Ascending aorta (tissue), 2 donors: ENCODE measurements around the gene TPCN2. TPM values are rescaled to one million over a fixed set of nuclear protein-coding genes. Genes with fewer than 3 reads are reported as not detected.
A peak's percentile ranks its signal among the peaks of the same experiment; 100 is the strongest.
"Not testable (repeated sequence)": the region's sequence is repeated elsewhere in the genome, so short reads cannot be mapped to it uniquely, and the experiment has no call there.

Source experiments
- DNase-seq, 2 donors: peaks; one replicate each; pipeline ENCODE4 v3.0.0-alpha.2; 2019; ENCODE audit warnings: low spot score in 2 of 2
- H3K27ac ChIP-seq, 2 donors: fragments of 200-600 bp; sonication (generic); one replicate each; pipeline ENCODE4 v1.5.1; 2016 to 2017; ENCODE audit warnings: mild to moderate bottlenecking in 1 of 2
- H3K27me3 ChIP-seq: fragments of 200-600 bp; sonication (generic); one replicate; pipeline ENCODE4 v1.5.1; 2017
- H3K36me3 ChIP-seq, 2 donors: fragments of 200-600 bp; sonication (generic); one replicate each; pipeline ENCODE4 v1.5.1; 2016
- H3K4me1 ChIP-seq, 2 donors: fragments of 200-600 bp; sonication (generic); one replicate each; pipeline ENCODE4 v1.5.1; 2016 to 2017; ENCODE audit warnings: mild to moderate bottlenecking in 1 of 2
- H3K4me3 ChIP-seq, 2 donors: fragments of 200-600 bp; sonication (generic); one replicate each; pipeline ENCODE4 v1.5.1; 2016 to 2017; ENCODE audit warnings: mild to moderate bottlenecking in 1 of 2
- H3K9me3 ChIP-seq, 2 donors: fragments of 200-600 bp; sonication (generic); one replicate each; pipeline ENCODE4 v1.5.1; 2016
- CTCF ChIP-seq, 3 experiments: fragments of 200-600 bp in 2 of 3; fragments of 450-650 bp in 1 of 3; sonication (generic) in 2 of 3; IDR thresholded peaks; one replicate each; pipeline ENCODE4 v1.5.1; 2016 to 2019; ENCODE audit warnings: antibody characterized with exemption in 3 of 3, mild to moderate bottlenecking in 1 of 3, moderate library complexity in 1 of 3
- intact Hi-C: fragments of 100-400 bp; cut with DNase I; formaldehyde crosslinking; loops from one replicate; pipeline ENCODE4 v1.15.1; 2023
- total RNA-seq: library from RNA; depleted of rRNA; stranded (reverse); fragments of >200 nt; gene quantifications from one replicate; pipeline ENCODE4 v1.1.0, GENCODE V29; 2016

TPCN2 gene
- total RNA-seq = 24.9 TPM

- Histone ChIP-seq H3K9me3 (no peaks in the 10 kb centered on the region), H3K27ac (peak within 1 kb of the TSS; percentile 74 to 93), H3K4me3 (peak within 1 kb of the TSS; percentile 69 to 97), H3K4me1 (peaks cover 6 to 23% of the 10 kb centered on the region in 2 donors), H3K36me3 (peaks cover 0 to 2% of the 10 kb centered on the region in 2 donors), H3K27me3 (no peaks in the 10 kb centered on the region)
- intact Hi-C loops = loop anchor here (1.0 to 5.0 kb wide), 4 partner anchors 36 to 146 kb away; partner anchors contain the start of genes IGHMBP2, MRGPRF and MRPL21
- DNase-seq = peak; percentile 65 to 95
- no peak for TF ChIP-seq CTCF (IDR thresholded peaks at IDR 0.05)
Observed at GRCh38 chr11:69048694-69049489, at the start of gene TPCN2. TPCN2 (plus strand) TSS chr11:69048932; CDS start chr11:69048998, 66 bp downstream.

GRCh38 chr11:68999093-68999747 is 49.5 kb upstream of the TPCN2 start:
- intact Hi-C loops = no loop called here
- no peak for TF ChIP-seq CTCF (IDR thresholded peaks at IDR 0.05)
- DNase-seq = peak in 1 of 2 donors; percentile 62
- no peaks in the 10 kb centered on the region for H3K27me3 ChIP-seq
- H3K27ac ChIP-seq = peak overlapping the region; percentile 82 to 95
- H3K4me1 ChIP-seq = peaks cover 30 to 55% of the 10 kb centered on the region in 2 donors
- H3K36me3 ChIP-seq = peaks cover 15 to 16% of the 10 kb centered on the region in 2 donors
- H3K9me3 ChIP-seq = no peaks in the 10 kb centered on the region
- H3K4me3 ChIP-seq = no peak overlapping the region

GRCh38 chr11:68999748-69000355 is 48.9 kb upstream of the TPCN2 start:
- intact Hi-C loops = loop anchor here (1.0 to 10.0 kb wide), 5 partner anchors 49 to 295 kb away; partner anchors contain the start of genes MYEOV and TPCN2
- not testable (repeated sequence) for H3K27me3 ChIP-seq, H3K4me3 ChIP-seq, H3K9me3 ChIP-seq
- peaks cover 21 to 22% of the 10 kb centered on the region in 2 donors for H3K36me3 ChIP-seq
- DNase-seq = peak in 1 of 2 donors; percentile 58
- H3K4me1 ChIP-seq = peaks cover 30 to 57% of the 10 kb centered on the region in 2 donors
- H3K27ac ChIP-seq = peak overlapping the region; percentile 82 to 95

- H3K4me1 ChIP-seq = peaks cover 30 to 60% of the 10 kb centered on the region in 2 donors
- no peak for DNase-seq
Observed at GRCh38 chr11:69000391-69000790, 48.3 kb upstream of the TPCN2 start.

GRCh38 chr11:69000831-69001242 is 47.9 kb upstream of the TPCN2 start:
- peaks cover 31 to 32% of the 10 kb centered on the region in 2 donors for H3K36me3 ChIP-seq
- H3K4me1 ChIP-seq = peaks cover 30 to 60% of the 10 kb centered on the region in 2 donors
- H3K9me3 ChIP-seq = no peaks in the 10 kb centered on the region
- intact Hi-C loops = loop anchor here (1.0 to 10.0 kb wide), 6 partner anchors 10 to 294 kb away; partner anchors contain the start of genes MYEOV and TPCN2
- no peak overlapping the region for H3K4me3 ChIP-seq
- DNase-seq = peak in 1 of 2 donors; percentile 92
- TF ChIP-seq CTCF (IDR thresholded peaks at IDR 0.05) = peak; percentile 53 to 67 (median 66)
- peak overlapping the region; percentile 82 to 95 for H3K27ac ChIP-seq
- no peaks in the 10 kb centered on the region for H3K27me3 ChIP-seq

More at GRCh38 chr11:69000391-69000790, 48.3 kb upstream of the TPCN2 start:
- Histone ChIP-seq H3K27ac (peak overlapping the region; percentile 82 to 95), H3K27me3 (no peaks in the 10 kb centered on the region), H3K4me3 (no peak overlapping the region), H3K36me3 (peaks cover 27 to 28% of the 10 kb centered on the region in 2 donors), H3K9me3 (no peaks in the 10 kb centered on the region)
- TF ChIP-seq CTCF (IDR thresholded peaks at IDR 0.05) = no peak
- intact Hi-C loops = loop anchor here (1.0 to 10.0 kb wide), 5 partner anchors 48 to 294 kb away; partner anchors contain the start of genes MYEOV and TPCN2
